SK-N-SH treated with all-trans-retinoic acid at 6 μM for 48 hours (cell line): ENCODE data around the gene TUT4.

Source experiments
- ARNTL ChIP-seq: fragments of 450-650 bp; formaldehyde crosslinking; IDR thresholded peaks from 2 replicates; pipeline ENCODE4 v1.5.0; 2020; ENCODE audit warnings: low read depth, mild to moderate bottlenecking, moderate library complexity, borderline replicate concordance
- CREB5 ChIP-seq: fragments of 250-450 bp; sonication (Bioruptor Pico); IDR thresholded peaks from 2 replicates; pipeline ENCODE4 v1.5.1; 2020; ENCODE audit warnings: low read depth, mild to moderate bottlenecking, moderate library complexity
- ESRRG ChIP-seq: fragments of 250-450 bp; sonication (Bioruptor Pico); IDR thresholded peaks from 2 replicates; pipeline ENCODE4 v1.6.1; 2021; ENCODE audit warnings: mild to moderate bottlenecking
- PATZ1 ChIP-seq: fragments of 250-450 bp; sonication (Bioruptor Pico); IDR thresholded peaks from 2 replicates; pipeline ENCODE4 v1.8.0; 2020; ENCODE audit warnings: mild to moderate bottlenecking, moderate library complexity, borderline replicate concordance
- PPARA ChIP-seq: fragments of 250-450 bp; sonication (Bioruptor Pico); IDR thresholded peaks from 2 replicates; pipeline ENCODE4 v1.5.0; 2020; ENCODE audit warnings: mild to moderate bottlenecking, borderline replicate concordance
- RARB ChIP-seq: fragments of 250-450 bp; sonication (Bioruptor Pico); IDR thresholded peaks from 2 replicates; pipeline ENCODE4 v1.8.0; 2021; ENCODE audit warnings: mild to moderate bottlenecking, moderate library complexity
- SNAI2 ChIP-seq: fragments of 250-450 bp; sonication (Bioruptor Pico); IDR thresholded peaks from 2 replicates; pipeline ENCODE4 v1.5.0; 2020; ENCODE audit warnings: mild to moderate bottlenecking, moderate library complexity
- TOX ChIP-seq: fragments of 250-450 bp; sonication (Bioruptor Pico); IDR thresholded peaks from 2 replicates; pipeline ENCODE4 v1.8.0; 2021; ENCODE audit warnings: mild to moderate bottlenecking, moderate library complexity, borderline replicate concordance
- ZFP30 ChIP-seq: fragments of 450-650 bp; formaldehyde crosslinking; IDR thresholded peaks from 2 replicates; pipeline ENCODE4 v1.5.0; 2022; ENCODE audit warnings: mild to moderate bottlenecking, moderate library complexity
- ZNF565 ChIP-seq: fragments of 450-650 bp; formaldehyde crosslinking; conservative IDR thresholded peaks from 2 replicates; pipeline ENCODE4 v1.5.0; 2020; ENCODE audit warnings: low read depth, mild to moderate bottlenecking, moderate library complexity
- ZNF70 ChIP-seq: fragments of 450-650 bp; formaldehyde crosslinking; IDR thresholded peaks from 2 replicates; pipeline ENCODE4 v1.5.0; 2020; ENCODE audit warnings: mild to moderate bottlenecking, moderate library complexity

- no peak for TF ChIP-seq PATZ1 (CRISPR knock-in tag)
- no peak for TF ChIP-seq ZNF565 (CRISPR knock-in tag)
- TF ChIP-seq RARB, result no peak
- no peak for TF ChIP-seq SNAI2 (CRISPR knock-in tag)
- no peak for TF ChIP-seq ARNTL (CRISPR knock-in tag)
- TF ChIP-seq CREB5 (CRISPR knock-in tag), result no peak
- TF ChIP-seq ESRRG, result no peak
- TF ChIP-seq ZNF70 (CRISPR knock-in tag), result no peak
- TF ChIP-seq PPARA (CRISPR knock-in tag), result no peak
- TF ChIP-seq TOX (CRISPR knock-in tag), result no peak
- no peak for TF ChIP-seq ZFP30
These were observed 150.0 kb downstream of the TUT4 start for GRCh38 chr1:52402860-52403240.
